ENCODE results near the gene OR51B2.
"Not testable (repeated sequence)": the region's sequence is repeated elsewhere in the genome, so short reads cannot be mapped to it uniquely, and the experiment has no call there.

Gene OR51B2

GRCh38 chr11:5343474-5344335 lies 19.6 kb upstream of the OR51B2 start, which contains the start of gene OR51B5:
TSS of gene OR51B5 (minus strand) at chr11:5343524. CDS start at chr11:5343524, 0 bp downstream.
- H3K4me3 Mint-ChIP-seq: no peak within 1 kb of the TSS
- H3K9me3 Mint-ChIP-seq: no peaks in the 10 kb centered on the region
- H3K4me1 Mint-ChIP-seq (ENCODE audit: low read depth): no peaks in the 10 kb centered on the region
- no peak within 1 kb of the TSS for H3K27ac Mint-ChIP-seq
- H3K27me3 Mint-ChIP-seq (ENCODE audit: low read depth): no peaks in the 10 kb centered on the region
- no peaks in the 10 kb centered on the region for H3K36me3 Mint-ChIP-seq (ENCODE audit: low read depth)

GRCh38 chr11:5339771-5340322 lies 15.8 kb upstream of the OR51B2 start:
- H3K4me1 Mint-ChIP-seq (ENCODE audit: low read depth): no peaks in the 10 kb centered on the region
- H3K27ac Mint-ChIP-seq: no peak overlapping the region
- no peaks in the 10 kb centered on the region for H3K9me3 Mint-ChIP-seq
- no peaks in the 10 kb centered on the region for H3K27me3 Mint-ChIP-seq (ENCODE audit: low read depth)
- H3K4me3 Mint-ChIP-seq: no peak overlapping the region
- no peaks in the 10 kb centered on the region for H3K36me3 Mint-ChIP-seq (ENCODE audit: low read depth)

- H3K4me3 Mint-ChIP-seq; H3K9me3 Mint-ChIP-seq; H3K27me3 Mint-ChIP-seq (ENCODE audit: low read depth); H3K4me1 Mint-ChIP-seq (ENCODE audit: low read depth); H3K36me3 Mint-ChIP-seq (ENCODE audit: low read depth); H3K27ac Mint-ChIP-seq: not testable (repeated sequence)
Measured at GRCh38 chr11:5337253-5337652, 13.2 kb upstream of the OR51B2 start.

GRCh38 chr11:5336331-5336730 lies 12.2 kb upstream of the OR51B2 start:
- no peak overlapping the region for H3K27ac Mint-ChIP-seq
- no peaks in the 10 kb centered on the region for H3K4me1 Mint-ChIP-seq (ENCODE audit: low read depth)
- no peaks in the 10 kb centered on the region for H3K9me3 Mint-ChIP-seq
- no peaks in the 10 kb centered on the region for H3K27me3 Mint-ChIP-seq (ENCODE audit: low read depth)
- H3K4me3 Mint-ChIP-seq: no peak overlapping the region
- H3K36me3 Mint-ChIP-seq (ENCODE audit: low read depth): no peaks in the 10 kb centered on the region

- H3K4me3 Mint-ChIP-seq: no peak overlapping the region
- H3K4me1 Mint-ChIP-seq (ENCODE audit: low read depth): no peaks in the 10 kb centered on the region
- no peak overlapping the region for H3K27ac Mint-ChIP-seq
- H3K36me3 Mint-ChIP-seq (ENCODE audit: low read depth): no peaks in the 10 kb centered on the region
- no peaks in the 10 kb centered on the region for H3K9me3 Mint-ChIP-seq
- no peaks in the 10 kb centered on the region for H3K27me3 Mint-ChIP-seq (ENCODE audit: low read depth)
Measured at GRCh38 chr11:5335170-5335569, 11.1 kb upstream of the OR51B2 start.

- H3K27ac Mint-ChIP-seq: no peak overlapping the region
- no peak overlapping the region for H3K4me3 Mint-ChIP-seq
- H3K9me3 Mint-ChIP-seq: no peaks in the 10 kb centered on the region
- no peaks in the 10 kb centered on the region for H3K27me3 Mint-ChIP-seq (ENCODE audit: low read depth)
- H3K4me1 Mint-ChIP-seq (ENCODE audit: low read depth): no peaks in the 10 kb centered on the region
- H3K36me3 Mint-ChIP-seq (ENCODE audit: low read depth): no peaks in the 10 kb centered on the region
Measured at GRCh38 chr11:5317292-5317691, 6.8 kb downstream of the OR51B2 start.

GRCh38 chr11:5313326-5314023 lies 10.6 kb downstream of the OR51B2 start:
- not testable (repeated sequence) for H3K27ac Mint-ChIP-seq; H3K36me3 Mint-ChIP-seq (ENCODE audit: low read depth); H3K9me3 Mint-ChIP-seq; H3K27me3 Mint-ChIP-seq (ENCODE audit: low read depth); H3K4me3 Mint-ChIP-seq; H3K4me1 Mint-ChIP-seq (ENCODE audit: low read depth)

GRCh38 chr11:5310423-5310822 lies 13.7 kb downstream of the OR51B2 start:
- Mint-ChIP-seq H3K27me3 (ENCODE audit: low read depth) (peaks cover 4% of the 10 kb centered on the region), H3K4me1 (ENCODE audit: low read depth) (no peaks in the 10 kb centered on the region), H3K9me3 (no peaks in the 10 kb centered on the region), H3K36me3 (ENCODE audit: low read depth) (no peaks in the 10 kb centered on the region), H3K27ac (no peak overlapping the region), H3K4me3 (no peak overlapping the region)

GRCh38 chr11:5307256-5308019 lies 16.7 kb downstream of the OR51B2 start:
- Mint-ChIP-seq H3K4me3 (no peak overlapping the region), H3K4me1 (ENCODE audit: low read depth) (no peaks in the 10 kb centered on the region), H3K27ac (no peak overlapping the region), H3K27me3 (ENCODE audit: low read depth) (peaks cover 4% of the 10 kb centered on the region), H3K9me3 (no peaks in the 10 kb centered on the region), H3K36me3 (ENCODE audit: low read depth) (no peaks in the 10 kb centered on the region)

- no peaks in the 10 kb centered on the region for H3K36me3 Mint-ChIP-seq (ENCODE audit: low read depth)
- no peak overlapping the region for H3K4me3 Mint-ChIP-seq
- no peaks in the 10 kb centered on the region for H3K4me1 Mint-ChIP-seq (ENCODE audit: low read depth)
Measured at GRCh38 chr11:5304046-5304445, 20.1 kb downstream of the OR51B2 start.

GRCh38 chr11:5303626-5304025 lies 20.5 kb downstream of the OR51B2 start:
- Mint-ChIP-seq H3K36me3 (ENCODE audit: low read depth) (no peaks in the 10 kb centered on the region), H3K4me1 (ENCODE audit: low read depth) (no peaks in the 10 kb centered on the region), H3K9me3 (no peaks in the 10 kb centered on the region), H3K27me3 (ENCODE audit: low read depth) (peaks cover 2% of the 10 kb centered on the region), H3K27ac (no peak overlapping the region), H3K4me3 (no peak overlapping the region)

More at GRCh38 chr11:5304046-5304445, 20.1 kb downstream of the OR51B2 start:
- H3K27me3 Mint-ChIP-seq (ENCODE audit: low read depth): peaks cover 4% of the 10 kb centered on the region
- H3K27ac Mint-ChIP-seq: no peak overlapping the region
- H3K9me3 Mint-ChIP-seq: no peaks in the 10 kb centered on the region

- H3K27ac Mint-ChIP-seq: no peak within 1 kb of the TSS
- no peaks in the 10 kb centered on the region for H3K4me1 Mint-ChIP-seq (ENCODE audit: low read depth)
- no peaks in the 10 kb centered on the region for H3K9me3 Mint-ChIP-seq
- H3K4me3 Mint-ChIP-seq: no peak within 1 kb of the TSS
- H3K36me3 Mint-ChIP-seq (ENCODE audit: low read depth): no peaks in the 10 kb centered on the region
- peaks cover 4% of the 10 kb centered on the region for H3K27me3 Mint-ChIP-seq (ENCODE audit: low read depth)
Measured at GRCh38 chr11:5301846-5302245, 22.3 kb downstream of the OR51B2 start, which contains the start of gene OR51B4. TSS of gene OR51B4 (minus strand) at chr11:5301946. CDS start at chr11:5301946, 0 bp downstream.

- Mint-ChIP-seq H3K4me1 (ENCODE audit: low read depth) (no peaks in the 10 kb centered on the region), H3K27me3 (ENCODE audit: low read depth) (peaks cover 4% of the 10 kb centered on the region)
Measured at GRCh38 chr11:5300251-5300650, 23.8 kb downstream of the OR51B2 start.

GRCh38 chr11:5298451-5298850 lies 25.6 kb downstream of the OR51B2 start:
- Mint-ChIP-seq H3K9me3 (no peaks in the 10 kb centered on the region), H3K27ac (no peak overlapping the region), H3K4me3 (no peak overlapping the region), H3K27me3 (ENCODE audit: low read depth) (peaks cover 4% of the 10 kb centered on the region), H3K36me3 (ENCODE audit: low read depth) (no peaks in the 10 kb centered on the region), H3K4me1 (ENCODE audit: low read depth) (no peaks in the 10 kb centered on the region)

More at GRCh38 chr11:5300251-5300650, 23.8 kb downstream of the OR51B2 start:
- Mint-ChIP-seq H3K4me3 (no peak overlapping the region), H3K27ac (no peak overlapping the region), H3K9me3 (no peaks in the 10 kb centered on the region), H3K36me3 (ENCODE audit: low read depth) (no peaks in the 10 kb centered on the region)
